Anterior cingulate cortex (tissue), 58 donors: ENCODE results near the gene CADM1.

ENCODE experiments used
- DNase-seq, 58 donors: peaks; one replicate each; lab custom pipeline; 2025; lab: John Stamatoyannopoulos, UW

CADM1 gene

GRCh38 chr11:115504276-115505158 lies at the start of gene CADM1:
CADM1 (minus strand) TSS chr11:115504415.
- peak; percentile 80 to 99 (median 98) for DNase-seq

- no peak for DNase-seq
Measured at GRCh38 chr11:115552773-115553438, 48.7 kb upstream of the CADM1 start.

GRCh38 chr11:115552151-115552772 lies 48.0 kb upstream of the CADM1 start:
- DNase-seq: no peak

GRCh38 chr11:115550291-115551059 lies 46.3 kb upstream of the CADM1 start:
- DNase-seq: no peak

- no peak for DNase-seq
Measured at GRCh38 chr11:115548878-115549528, 44.8 kb upstream of the CADM1 start.

GRCh38 chr11:115545581-115546210 lies 41.5 kb upstream of the CADM1 start:
- no peak for DNase-seq

GRCh38 chr11:115544422-115544948 lies 40.3 kb upstream of the CADM1 start:
- DNase-seq: no peak

- DNase-seq: no peak
Measured at GRCh38 chr11:115541518-115541917, 37.3 kb upstream of the CADM1 start.

GRCh38 chr11:115539844-115540243 lies 35.6 kb upstream of the CADM1 start:
- DNase-seq: no peak

- DNase-seq: no peak
Measured at GRCh38 chr11:115535781-115536180, 31.6 kb upstream of the CADM1 start.

GRCh38 chr11:115530752-115531151 lies 26.5 kb upstream of the CADM1 start:
- DNase-seq: no peak

- DNase-seq: no peak
Measured at GRCh38 chr11:115528225-115528624, 24.0 kb upstream of the CADM1 start.

GRCh38 chr11:115527534-115528125 lies 23.4 kb upstream of the CADM1 start:
- no peak for DNase-seq

- no peak for DNase-seq
Measured at GRCh38 chr11:115525531-115526006, 21.4 kb upstream of the CADM1 start.

GRCh38 chr11:115524572-115524971 lies 20.4 kb upstream of the CADM1 start:
- no peak for DNase-seq

- DNase-seq: no peak
Measured at GRCh38 chr11:115523727-115524399, 19.6 kb upstream of the CADM1 start.

- no peak for DNase-seq
Measured at GRCh38 chr11:115522302-115522701, 18.1 kb upstream of the CADM1 start.

- no peak for DNase-seq
Measured at GRCh38 chr11:115521825-115522224, 17.6 kb upstream of the CADM1 start.
